GM21786 (cell line): ENCODE measurements around the gene ACSS2.
A peak's percentile ranks its signal among the peaks of the same experiment; 100 is the strongest.
"Not testable (repeated sequence)": the region's sequence is repeated elsewhere in the genome, so short reads cannot be mapped to it uniquely, and the experiment has no call there.

Source experiments
- ATAC-seq: cut with Tn5 transposase; IDR thresholded peaks from one replicate; pipeline ENCODE4 v1.9.1; 2021; ENCODE audit not compliant: unreplicated experiment

ACSS2 gene

GRCh38 chr20:34873583-34874093 lies 2.8 kb upstream of the ACSS2 start:
- ATAC-seq = no peak

GRCh38 chr20:34874094-34874654 lies 2.2 kb upstream of the ACSS2 start:
- no peak for ATAC-seq

GRCh38 chr20:34875642-34876405 lies 588 bp upstream of the ACSS2 start:
- peak; percentile 49 for ATAC-seq

GRCh38 chr20:34880215-34880850 lies 3.9 kb downstream of the ACSS2 start:
- ATAC-seq = no peak

- not testable (repeated sequence) for ATAC-seq
These were observed 4.6 kb downstream of the ACSS2 start for GRCh38 chr20:34880971-34881370.

GRCh38 chr20:34881689-34882088 lies 5.3 kb downstream of the ACSS2 start:
- ATAC-seq = no peak

GRCh38 chr20:34883087-34883688 lies 6.8 kb downstream of the ACSS2 start:
- ATAC-seq = no peak

- no peak for ATAC-seq
These were observed 7.4 kb downstream of the ACSS2 start for GRCh38 chr20:34883809-34884208.

- ATAC-seq = no peak
These were observed 7.8 kb downstream of the ACSS2 start for GRCh38 chr20:34884260-34884659.

GRCh38 chr20:34886122-34886521 lies 9.7 kb downstream of the ACSS2 start:
- no peak for ATAC-seq

- no peak for ATAC-seq
These were observed 10.6 kb downstream of the ACSS2 start for GRCh38 chr20:34887023-34887422.

- no peak for ATAC-seq
These were observed 12.1 kb downstream of the ACSS2 start for GRCh38 chr20:34888468-34888867.

- ATAC-seq = no peak
These were observed 15.0 kb downstream of the ACSS2 start for GRCh38 chr20:34891166-34892062.

GRCh38 chr20:34892671-34893070 lies 16.3 kb downstream of the ACSS2 start:
- no peak for ATAC-seq

GRCh38 chr20:34894723-34895122 lies 18.3 kb downstream of the ACSS2 start:
- ATAC-seq = no peak

GRCh38 chr20:34895465-34895864 lies 19.1 kb downstream of the ACSS2 start:
- no peak for ATAC-seq

GRCh38 chr20:34896086-34896621 lies 19.7 kb downstream of the ACSS2 start:
- no peak for ATAC-seq

GRCh38 chr20:34898129-34898528 lies 21.7 kb downstream of the ACSS2 start:
- ATAC-seq = not testable (repeated sequence)

GRCh38 chr20:34898731-34899130 lies 22.3 kb downstream of the ACSS2 start:
- ATAC-seq = not testable (repeated sequence)

GRCh38 chr20:34904202-34904621 lies 27.8 kb downstream of the ACSS2 start:
- ATAC-seq = no peak
